BJ (cell line): ENCODE results near the gene ARL6IP1. TPM values are rescaled to one million over a fixed set of nuclear protein-coding genes. Genes with fewer than 3 reads are reported as not detected.

Source experiments
- CTCF ChIA-PET: fragments of 350-600 bp; formaldehyde crosslinking; extraction: SDS; loops from one replicate; lab custom pipeline; 2021; ENCODE audit warnings: antibody characterized with exemption, inconsistent platforms; lab: Yijun Ruan, JAX
- POLR2A ChIA-PET: fragments of 300-600 bp; sonication (Branson Sonifier 250); formaldehyde crosslinking; extraction: SDS; loops from one replicate; lab custom pipeline; 2021; ENCODE audit warnings: antibody characterized with exemption; lab: Charles Lee
- DNase-seq: peaks from one replicate; pipeline ENCODE4 v3.0.0-alpha.2; 2011; ENCODE audit warnings: low read depth
- H3K27me3 ChIP-seq: 2 replicates; pipeline ENCODE4 v1.6.0; 2011; ENCODE audit warnings: low read length; ENCODE audit not compliant: control insufficient read depth, insufficient read depth
- H3K36me3 ChIP-seq: 2 replicates; pipeline ENCODE4 v1.5.1; 2011; ENCODE audit warnings: low read length; ENCODE audit not compliant: control insufficient read depth, insufficient read depth
- H3K4me3 ChIP-seq: 2 replicates; pipeline ENCODE4 v1.5.1; 2011; ENCODE audit warnings: low read depth, mild to moderate bottlenecking, control low read depth, low read length
- CTCF ChIP-seq: IDR thresholded peaks from 2 replicates; pipeline ENCODE4 v1.5.1; 2011; ENCODE audit warnings: low read depth, mild to moderate bottlenecking, control low read depth, inconsistent platforms, low read length, moderate library complexity; ENCODE audit not compliant: insufficient read depth
- polyA plus RNA-seq: library from polyadenylated mRNA; depleted of rRNA; stranded (reverse); fragments of >200 nt; gene quantifications from 2 replicates; pipeline ENCODE4 v1.2.3, GENCODE V29; 2011

Gene ARL6IP1
- polyA plus RNA-seq, 1 experiment, result 178 TPM

GRCh38 chr16:18836702-18837101 is 35.4 kb upstream of the ARL6IP1 start:
- POLR2A ChIA-PET, result no interaction called here
- Histone ChIP-seq H3K4me3 (no peak overlapping the region), H3K36me3 (peaks cover 29% of the 10 kb centered on the region), H3K27me3 (no peaks in the 10 kb centered on the region)
- CTCF ChIA-PET, result interaction anchor here (0.9 to 1.9 kb wide), 2 partner anchors 10 to 35 kb away, joined by 3 to 5 read pairs; partner anchors contain the start of gene ARL6IP1
- no peak for TF ChIP-seq CTCF
- no peak for DNase-seq

GRCh38 chr16:18834864-18835263 is 33.5 kb upstream of the ARL6IP1 start:
- no peaks in the 10 kb centered on the region for H3K27me3 ChIP-seq
- H3K36me3 ChIP-seq, result peaks cover 28% of the 10 kb centered on the region
- POLR2A ChIA-PET, result no interaction called here
- DNase-seq, result no peak
- CTCF ChIA-PET, result interaction anchor here (0.7 to 1.7 kb wide), 2 partner anchors 8 to 19 kb away, joined by 3 to 5 read pairs; no protein-coding TSS in a partner anchor
- no peak for TF ChIP-seq CTCF
- no peak overlapping the region for H3K4me3 ChIP-seq

GRCh38 chr16:18833707-18834505 is 32.6 kb upstream of the ARL6IP1 start:
- no peak for TF ChIP-seq CTCF
- POLR2A ChIA-PET, result no interaction called here
- Histone ChIP-seq H3K4me3 (no peak overlapping the region), H3K36me3 (peaks cover 28% of the 10 kb centered on the region), H3K27me3 (no peaks in the 10 kb centered on the region)
- CTCF ChIA-PET, result interaction anchor here (1.7 kb wide), 1 partner anchor 18 kb away, joined by 5 read pairs; no protein-coding TSS in a partner anchor
- DNase-seq, result no peak

- Histone ChIP-seq H3K4me3 (no peak overlapping the region), H3K27me3 (no peaks in the 10 kb centered on the region), H3K36me3 (peaks cover 26% of the 10 kb centered on the region)
- CTCF ChIA-PET, result no interaction called here
- TF ChIP-seq CTCF, result no peak
- DNase-seq, result no peak
- POLR2A ChIA-PET, result no interaction called here
These were observed 31.3 kb upstream of the ARL6IP1 start for GRCh38 chr16:18832613-18833012.

GRCh38 chr16:18832006-18832405 is 30.7 kb upstream of the ARL6IP1 start:
- ChIA-PET POLR2A (no interaction called here), CTCF (interaction anchor here (1.6 kb wide), 1 partner anchor 29 kb away, joined by 4 read pairs; no protein-coding TSS in a partner anchor)
- Histone ChIP-seq H3K4me3 (no peak overlapping the region), H3K36me3 (peaks cover 25% of the 10 kb centered on the region), H3K27me3 (no peaks in the 10 kb centered on the region)
- TF ChIP-seq CTCF, result no peak
- DNase-seq, result no peak
